PFSK-1 (cell line): ENCODE results near the gene USP13.

Source experiments
- FOXP2 ChIP-seq: optimal IDR thresholded peaks from 2 replicates; pipeline ENCODE3; 2011; ENCODE audit warnings: borderline replicate concordance, control low read depth, inconsistent platforms; ENCODE audit not compliant: insufficient read depth; ENCODE audit errors: extremely low read length, extremely low read depth
- POLR2AphosphoS5 ChIP-seq: IDR thresholded peaks from 2 replicates; pipeline ENCODE4 v1.6.1; 2012; ENCODE audit warnings: low read depth, mild to moderate bottlenecking, control low read depth, low read length, moderate library complexity
- REST ChIP-seq, 2 experiments: IDR thresholded peaks; 2 replicates each; pipeline versions ENCODE4 v1.6.1 to v1.8.0; 2011 to 2012; ENCODE audit warnings: low read depth in 2 of 2, low read length in 2 of 2, control low read depth in 1 of 2, inconsistent platforms in 1 of 2, mild to moderate bottlenecking in 1 of 2, moderate library complexity in 1 of 2; ENCODE audit not compliant: insufficient read depth in 1 of 2
- SIN3A ChIP-seq: IDR thresholded peaks from 2 replicates; pipeline ENCODE4 v1.6.1; 2012; ENCODE audit warnings: mild to moderate bottlenecking, low read length, moderate library complexity, borderline replicate concordance; ENCODE audit not compliant: insufficient read depth
- TAF1 ChIP-seq: IDR thresholded peaks from 2 replicates; pipeline ENCODE4 v1.6.1; 2012; ENCODE audit warnings: low read length, control low read depth, borderline replicate concordance; ENCODE audit not compliant: insufficient read depth

Gene USP13

GRCh38 chr3:179719048-179719734 is 66.4 kb downstream of the USP13 start:
- TF ChIP-seq REST (IDR thresholded peaks at IDR 0.05; ENCODE audit: insufficient read depth in 1 of 2, low read depth in 2 of 2, low read length in 2 of 2) (no peak), FOXP2 (no peak), TAF1 (no peak), POLR2AphosphoS5 (no peak), SIN3A (no peak)

GRCh38 chr3:179720196-179720595 is 67.4 kb downstream of the USP13 start:
- no peak for TF ChIP-seq FOXP2
- no peak for TF ChIP-seq POLR2AphosphoS5
- no peak for TF ChIP-seq REST (IDR thresholded peaks at IDR 0.05; ENCODE audit: insufficient read depth in 1 of 2, low read depth in 2 of 2, low read length in 2 of 2)
- TF ChIP-seq TAF1, result no peak

GRCh38 chr3:179723617-179724016 is 70.8 kb downstream of the USP13 start:
- no peak for TF ChIP-seq REST (IDR thresholded peaks at IDR 0.05; ENCODE audit: insufficient read depth in 1 of 2, low read depth in 2 of 2, low read length in 2 of 2)
- no peak for TF ChIP-seq POLR2AphosphoS5
- no peak for TF ChIP-seq FOXP2
- TF ChIP-seq SIN3A, result no peak
- no peak for TF ChIP-seq TAF1

- TF ChIP-seq TAF1 (no peak), FOXP2 (no peak), REST (IDR thresholded peaks at IDR 0.05; ENCODE audit: insufficient read depth in 1 of 2, low read depth in 2 of 2, low read length in 2 of 2) (no peak)
Observed at GRCh38 chr3:179726075-179726699, 73.3 kb downstream of the USP13 start.

GRCh38 chr3:179729086-179729485 is 76.2 kb downstream of the USP13 start:
- TF ChIP-seq POLR2AphosphoS5, result no peak
- no peak for TF ChIP-seq SIN3A
- TF ChIP-seq FOXP2, result no peak
- no peak for TF ChIP-seq REST (IDR thresholded peaks at IDR 0.05; ENCODE audit: insufficient read depth in 1 of 2, low read depth in 2 of 2, low read length in 2 of 2)
